GM13976 (cell line): ENCODE measurements around the gene ASB8.

Experiments used
- DNase-seq: peaks from one replicate; pipeline ENCODE4 v3.0.0; 2012; ENCODE audit warnings: low spot score
- CTCF ChIP-seq: IDR thresholded peaks from 2 replicates; pipeline ENCODE4 v1.5.1; 2012; ENCODE audit warnings: borderline replicate concordance, mild to moderate bottlenecking; ENCODE audit not compliant: insufficient read depth; ENCODE audit errors: extremely low read depth, missing control alignments, control extremely low read depth
- in situ Hi-C: fragments of 300-500 bp; cut with MboI; formaldehyde crosslinking; loops from one replicate; pipeline ENCODE4 v1.12.0; 2022; ENCODE audit warnings: low sequenced_read_pairs, mixed read lengths, inconsistent platforms; ENCODE audit not compliant: unreplicated experiment

The ASB8 gene

GRCh38 chr12:48183876-48184548 lies 26.7 kb upstream of the ASB8 start:
- no peak for TF ChIP-seq CTCF
- DNase-seq: peak; percentile 37
- in situ Hi-C loops: no loop called here

GRCh38 chr12:48183091-48183875 lies 26.0 kb upstream of the ASB8 start, which contains the start of gene CCDC184:
Gene CCDC184 (plus strand): TSS chr12:48183644. CDS start chr12:48184123, 479 bp downstream.
- TF ChIP-seq CTCF: peak; percentile 49
- peak; percentile 87 for DNase-seq
- in situ Hi-C loops: no loop called here

- no peak for TF ChIP-seq CTCF
- DNase-seq: no peak
- in situ Hi-C loops: no loop called here
Measured at GRCh38 chr12:48182631-48183030, 25.3 kb upstream of the ASB8 start.

- TF ChIP-seq CTCF: no peak
- in situ Hi-C loops: no loop called here
- no peak for DNase-seq
Measured at GRCh38 chr12:48180857-48181495, 23.7 kb upstream of the ASB8 start.

- in situ Hi-C loops: no loop called here
- TF ChIP-seq CTCF: no peak
- DNase-seq: no peak
Measured at GRCh38 chr12:48180424-48180823, 23.1 kb upstream of the ASB8 start.

GRCh38 chr12:48179466-48179865 lies 22.2 kb upstream of the ASB8 start:
- TF ChIP-seq CTCF: no peak
- DNase-seq: no peak
- in situ Hi-C loops: no loop called here
